ENCODE data around the gene SMCO3.
"Not testable (repeated sequence)": the region's sequence is repeated elsewhere in the genome, so short reads cannot be mapped to it uniquely, and the experiment has no call there.

SMCO3 gene

GRCh38 chr12:14774074-14774905 lies 39.7 kb downstream of the SMCO3 start:
- peak; percentile 97 for DNase-seq

GRCh38 chr12:14773685-14774073 lies 40.3 kb downstream of the SMCO3 start:
- no peak for DNase-seq

GRCh38 chr12:14772946-14773345 lies 41.0 kb downstream of the SMCO3 start:
- no peak for DNase-seq

- DNase-seq: no peak
Observed at GRCh38 chr12:14771651-14772137, 42.3 kb downstream of the SMCO3 start.

- DNase-seq: peak; percentile 96
Observed at GRCh38 chr12:14770496-14771461, 43.2 kb downstream of the SMCO3 start.

- peak; percentile 78 for DNase-seq
Observed at GRCh38 chr12:14769969-14770495, 44.0 kb downstream of the SMCO3 start.

- DNase-seq: no peak
Observed at GRCh38 chr12:14769466-14769968, 44.5 kb downstream of the SMCO3 start.

GRCh38 chr12:14768823-14769405 lies 45.1 kb downstream of the SMCO3 start:
- DNase-seq: peak; percentile 37

- peak; percentile 2 for DNase-seq
Observed at GRCh38 chr12:14767617-14768016, 46.4 kb downstream of the SMCO3 start.

GRCh38 chr12:14766649-14767215 lies 47.2 kb downstream of the SMCO3 start:
- DNase-seq: no peak

- not testable (repeated sequence) for DNase-seq
Observed at GRCh38 chr12:14766020-14766419, 48.0 kb downstream of the SMCO3 start.

GRCh38 chr12:14765398-14765797 lies 48.6 kb downstream of the SMCO3 start:
- no peak for DNase-seq

- DNase-seq: not testable (repeated sequence)
Observed at GRCh38 chr12:14759711-14760280, 54.2 kb downstream of the SMCO3 start.

- DNase-seq: no peak
Observed at GRCh38 chr12:14756334-14757143, 57.4 kb downstream of the SMCO3 start.
